HepG2 (cell line): Measurements from ENCODE around the gene RGP1. TPM values are rescaled to one million over a fixed set of nuclear protein-coding genes. Genes with fewer than 3 reads are reported as not detected.

Experiments used
- HNRNPL ChIP-seq: fragments of 200-400 bp; formaldehyde crosslinking; IDR thresholded peaks from 2 replicates; pipeline ENCODE4 v1.6.1; 2017; ENCODE audit warnings: mild to moderate bottlenecking, low read depth, low read length
- KLF6 ChIP-seq: IDR thresholded peaks from 2 replicates; pipeline ENCODE4 v1.8.0; 2016; ENCODE audit warnings: missing biosample characterization, missing genetic modification reagents
- MBD4 ChIP-seq: IDR thresholded peaks from 2 replicates; pipeline ENCODE4 v1.6.1; 2012; ENCODE audit warnings: low read length, inconsistent platforms, borderline replicate concordance
- PAF1 ChIP-seq: IDR thresholded peaks from 2 replicates; pipeline ENCODE4 v1.6.1; 2016; ENCODE audit warnings: missing genetic modification reagents, missing compliant biosample characterization
- RAD51 ChIP-seq: fragments of 450-650 bp; IDR thresholded peaks from 2 replicates; pipeline ENCODE4 v1.6.1; 2016; ENCODE audit warnings: borderline replicate concordance
- RBM39 ChIP-seq: fragments of 200-400 bp; formaldehyde crosslinking; IDR thresholded peaks from one replicate; pipeline ENCODE4 v1.6.1; 2018; ENCODE audit warnings: antibody characterized with exemption, mild to moderate bottlenecking, low read depth, low read length; ENCODE audit not compliant: poor library complexity, severe bottlenecking
- RERE ChIP-seq: IDR thresholded peaks from 2 replicates; pipeline ENCODE4 v1.6.1; 2016; ENCODE audit warnings: low read depth, missing genetic modification reagents, missing compliant biosample characterization
- RFX1 ChIP-seq: fragments of 450-650 bp; IDR thresholded peaks from 2 replicates; pipeline ENCODE4 v1.6.1; 2017
- RXRA ChIP-seq: sonication (generic); formaldehyde crosslinking; IDR thresholded peaks from 2 replicates; pipeline ENCODE4 v1.5.1; 2020; ENCODE audit warnings: missing genetic modification reagents
- ZBTB38 ChIP-seq: sonication (generic); formaldehyde crosslinking; IDR thresholded peaks from 2 replicates; pipeline ENCODE4 v1.5.1; 2020; ENCODE audit warnings: mild to moderate bottlenecking, missing genetic modification reagents
- ZFP1 ChIP-seq: IDR thresholded peaks from 2 replicates; pipeline ENCODE4 v1.6.1; 2016
- ZFY ChIP-seq: sonication (generic); formaldehyde crosslinking; IDR thresholded peaks from 2 replicates; pipeline ENCODE4 v1.4.0; 2020; ENCODE audit warnings: missing genetic modification reagents
- ZNF142 ChIP-seq: sonication (generic); formaldehyde crosslinking; IDR thresholded peaks from 2 replicates; pipeline ENCODE4 v1.4.0; 2020; ENCODE audit warnings: missing genetic modification reagents
- ZNF362 ChIP-seq: sonication (generic); formaldehyde crosslinking; IDR thresholded peaks from 2 replicates; pipeline ENCODE4 v1.4.0; 2020; ENCODE audit warnings: missing genetic modification reagents, mild to moderate bottlenecking, borderline replicate concordance
- ZNF614 ChIP-seq: IDR thresholded peaks from 2 replicates; pipeline ENCODE4 v1.6.1; 2018; ENCODE audit warnings: missing biosample characterization, missing genetic modification reagents, inconsistent platforms, borderline replicate concordance
- ZNF83 ChIP-seq: sonication (generic); formaldehyde crosslinking; IDR thresholded peaks from 2 replicates; pipeline ENCODE4 v1.4.0; 2020; ENCODE audit warnings: missing genetic modification reagents, mild to moderate bottlenecking, borderline replicate concordance
- ZSCAN31 ChIP-seq: sonication (generic); formaldehyde crosslinking; IDR thresholded peaks from 2 replicates; pipeline ENCODE4 v1.5.0; 2020; ENCODE audit warnings: low read depth, mild to moderate bottlenecking, missing genetic modification reagents
- polyA plus RNA-seq, 8 experiments: library from polyadenylated mRNA; depleted of rRNA in 3 of 8; stranded (reverse) in 7 of 8; unstranded in 1 of 8; fragments of >200 nt; fragmentation: Illumina TruSeq in 4 of 8; extraction: Trizol in 4 of 8; gene quantifications; 2 replicates each; pipeline versions ENCODE4 v1.2.1 to v1.2.3, GENCODE V29; 2011 to 2016; ENCODE audit warnings: low read depth in 4 of 8, missing spikeins in 1 of 8, mixed read lengths in 1 of 8; ENCODE audit not compliant: insufficient read depth in 1 of 8
- total RNA-seq, 5 experiments: library from RNA; depleted of rRNA; stranded (reverse); fragments of >200 nt; fragmentation: Illumina TruSeq; extraction: Trizol; gene quantifications; 2 replicates each; pipeline ENCODE4 v1.2.3, GENCODE V29; 2016; ENCODE audit warnings: low read depth in 1 of 5

Gene RGP1
- total and polyA plus RNA-seq, 2 of the 13 experiments (the other 11 are each of a cell fraction or from before 2014, with no cell fraction given) = 12.7 to 21.0 TPM

GRCh38 chr9:35756275-35757225 lies 7.5 kb downstream of the RGP1 start (continued):
- TF ChIP-seq RAD51 (no peak), RXRA (peak; percentile 30; the same call in 1 of the 2 replicates), ZFY (peak; percentile 92), ZFP1 (0 out of 2 replicates have a peak, but pooled peaks have one; percentile 24), RBM39 (peak; percentile 52), MBD4 (no peak), ZSCAN31 (CRISPR knock-in tag) (no peak; the same call in 1 of the 2 replicates), KLF6 (CRISPR knock-in tag) (peak; percentile 85), RFX1 (no peak), ZNF142 (CRISPR knock-in tag) (peak; percentile 61; the same call in 1 of the 2 replicates), ZNF362 (peak; percentile 34; the same call in 1 of the 2 replicates), ZBTB38 (peak; percentile 19; the same call in 1 of the 2 replicates), PAF1 (CRISPR knock-in tag) (no peak; the same call in 1 of the 2 replicates), RERE (no peak), ZNF83 (CRISPR knock-in tag) (no peak), ZNF614 (peak; percentile 60; the same call in 1 of the 2 replicates), HNRNPL (0 out of 2 replicates have a peak, but pooled peaks have one; percentile 42)
